ENCODE results near the gene MCM9. TPM values are rescaled to one million over a fixed set of nuclear protein-coding genes. Genes with fewer than 3 reads are reported as not detected.

The MCM9 gene
- total and polyA plus RNA-seq, 2 donors (not counting 1 experiment from before 2014, with no cell fraction given), result 1.2 to 9.6 TPM

DNA sequence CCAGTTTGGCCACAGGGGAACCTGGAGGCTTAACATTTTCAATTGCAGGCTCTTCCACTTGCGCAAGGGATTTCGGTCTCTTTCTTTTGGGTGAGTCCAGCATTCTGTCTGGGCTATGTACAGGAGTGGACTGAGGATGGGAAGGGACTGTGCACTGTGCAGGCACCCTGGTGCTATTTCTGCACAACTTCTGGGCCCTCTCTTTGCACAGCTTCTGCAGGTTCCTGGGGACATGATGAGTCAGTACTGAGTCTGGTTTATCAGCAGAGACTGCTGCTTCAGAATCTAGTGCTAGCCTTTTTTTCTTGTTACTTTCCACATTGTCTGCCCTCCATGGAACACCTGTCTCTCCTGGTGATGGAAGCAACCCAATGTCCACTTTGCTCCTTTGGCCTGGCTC lies 119.5 kb downstream of the MCM9 start:
- DNase-seq (ENCODE audit: low read depth in 2 of 2), result no peak
- TF ChIP-seq, protein P1, sequence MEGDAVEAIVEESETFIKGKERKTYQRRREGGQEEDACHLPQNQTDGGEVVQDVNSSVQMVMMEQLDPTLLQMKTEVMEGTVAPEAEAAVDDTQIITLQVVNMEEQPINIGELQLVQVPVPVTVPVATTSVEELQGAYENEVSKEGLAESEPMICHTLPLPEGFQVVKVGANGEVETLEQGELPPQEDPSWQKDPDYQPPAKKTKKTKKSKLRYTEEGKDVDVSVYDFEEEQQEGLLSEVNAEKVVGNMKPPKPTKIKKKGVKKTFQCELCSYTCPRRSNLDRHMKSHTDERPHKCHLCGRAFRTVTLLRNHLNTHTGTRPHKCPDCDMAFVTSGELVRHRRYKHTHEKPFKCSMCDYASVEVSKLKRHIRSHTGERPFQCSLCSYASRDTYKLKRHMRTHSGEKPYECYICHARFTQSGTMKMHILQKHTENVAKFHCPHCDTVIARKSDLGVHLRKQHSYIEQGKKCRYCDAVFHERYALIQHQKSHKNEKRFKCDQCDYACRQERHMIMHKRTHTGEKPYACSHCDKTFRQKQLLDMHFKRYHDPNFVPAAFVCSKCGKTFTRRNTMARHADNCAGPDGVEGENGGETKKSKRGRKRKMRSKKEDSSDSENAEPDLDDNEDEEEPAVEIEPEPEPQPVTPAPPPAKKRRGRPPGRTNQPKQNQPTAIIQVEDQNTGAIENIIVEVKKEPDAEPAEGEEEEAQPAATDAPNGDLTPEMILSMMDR (conservative IDR thresholded peaks at IDR 0.05 in 1 of 2, IDR thresholded peaks at IDR 0.05 in 1 of 2; ENCODE audit: low read depth in 1 of 2, low read length in 2 of 2), result no peak
- no peak for TF ChIP-seq EZH2 (IDR thresholded peaks at IDR 0.05; ENCODE audit: low read length, missing control alignments)

DNA sequence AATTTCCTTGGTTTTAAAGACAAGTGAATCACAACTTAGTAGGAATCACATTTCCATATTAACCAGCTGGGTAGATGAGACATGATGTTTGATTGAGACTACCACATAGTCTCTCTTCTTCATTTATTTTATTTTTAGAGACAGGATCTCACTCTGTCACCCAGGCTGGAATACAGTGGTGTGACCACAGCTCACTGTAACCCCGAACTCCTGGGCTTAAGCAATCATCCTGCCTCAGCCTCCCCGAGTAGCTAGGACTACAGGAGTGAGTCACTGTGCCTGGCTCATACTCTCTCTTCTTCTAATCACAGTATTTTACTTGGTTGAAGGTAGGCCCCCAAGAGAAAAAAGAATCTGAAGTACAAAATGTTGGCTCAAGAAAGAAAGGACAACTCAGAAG lies 121.2 kb downstream of the MCM9 start:
- H3K4me3 ChIP-seq (replicated peaks in 1 of 4; ENCODE audit: control extremely low read depth in 1 of 4, insufficient read depth in 1 of 4, low read depth in 3 of 4, low read length in 4 of 4), result no peak overlapping the region
- H3K79me2 ChIP-seq (ENCODE audit: control insufficient read depth, insufficient read depth, low read length), result no peaks in the 10 kb centered on the region
- peaks cover 3% of the 10 kb centered on the region for H3K4me1 ChIP-seq (ENCODE audit: control insufficient read depth, extremely low read depth, insufficient read depth, low read length)
- H3K27me3 ChIP-seq (ENCODE audit: control insufficient read depth, insufficient read depth, low read length), result no peaks in the 10 kb centered on the region
- H3K36me3 ChIP-seq (ENCODE audit: control insufficient read depth, insufficient read depth, low read length), result peaks cover 2% of the 10 kb centered on the region
- H3K9me3 ChIP-seq (ENCODE audit: control insufficient read depth, insufficient read depth, low read depth, low read length), result no peaks in the 10 kb centered on the region
- TF ChIP-seq EZH2 (IDR thresholded peaks at IDR 0.05; ENCODE audit: low read length, missing control alignments), result no peak
- TF ChIP-seq, protein P1 (conservative IDR thresholded peaks at IDR 0.05 in 1 of 2, IDR thresholded peaks at IDR 0.05 in 1 of 2; ENCODE audit: low read depth in 1 of 2, low read length in 2 of 2), result no peak
- no peak overlapping the region for H3K27ac ChIP-seq (ENCODE audit: insufficient read depth, low read length)
- H4K20me1 ChIP-seq (ENCODE audit: control insufficient read depth, extremely low read depth, insufficient read depth, low read length), result no peaks in the 10 kb centered on the region
- H3K9ac ChIP-seq (ENCODE audit: insufficient read depth, low read length), result no peak overlapping the region
- no peak overlapping the region for H2AFZ ChIP-seq (ENCODE audit: low read length)
- peak; percentile 45 to 77 for DNase-seq (ENCODE audit: low read depth in 2 of 2)
- no peak overlapping the region for H3K4me2 ChIP-seq (ENCODE audit: extremely low read depth, insufficient read depth, low read length)

More for the DNA sequence above, 119.5 kb downstream of the MCM9 start:
- H3K27me3 ChIP-seq (ENCODE audit: control insufficient read depth, insufficient read depth, low read length), result no peaks in the 10 kb centered on the region
- H2AFZ ChIP-seq (ENCODE audit: low read length), result no peak overlapping the region
- H3K4me1 ChIP-seq (ENCODE audit: control insufficient read depth, extremely low read depth, insufficient read depth, low read length), result peaks cover 3% of the 10 kb centered on the region
- H3K79me2 ChIP-seq (ENCODE audit: control insufficient read depth, insufficient read depth, low read length), result no peaks in the 10 kb centered on the region
- H3K36me3 ChIP-seq (ENCODE audit: control insufficient read depth, insufficient read depth, low read length), result peaks cover 2% of the 10 kb centered on the region
- no peak overlapping the region for H3K27ac ChIP-seq (ENCODE audit: insufficient read depth, low read length)
- no peaks in the 10 kb centered on the region for H4K20me1 ChIP-seq (ENCODE audit: control insufficient read depth, extremely low read depth, insufficient read depth, low read length)
- no peak overlapping the region for H3K4me2 ChIP-seq (ENCODE audit: extremely low read depth, insufficient read depth, low read length)
- no peaks in the 10 kb centered on the region for H3K9me3 ChIP-seq (ENCODE audit: control insufficient read depth, insufficient read depth, low read depth, low read length)
- H3K9ac ChIP-seq (ENCODE audit: insufficient read depth, low read length), result no peak overlapping the region
- no peak overlapping the region for H3K4me3 ChIP-seq (replicated peaks in 1 of 4; ENCODE audit: control extremely low read depth in 1 of 4, insufficient read depth in 1 of 4, low read depth in 3 of 4, low read length in 4 of 4)

DNA sequence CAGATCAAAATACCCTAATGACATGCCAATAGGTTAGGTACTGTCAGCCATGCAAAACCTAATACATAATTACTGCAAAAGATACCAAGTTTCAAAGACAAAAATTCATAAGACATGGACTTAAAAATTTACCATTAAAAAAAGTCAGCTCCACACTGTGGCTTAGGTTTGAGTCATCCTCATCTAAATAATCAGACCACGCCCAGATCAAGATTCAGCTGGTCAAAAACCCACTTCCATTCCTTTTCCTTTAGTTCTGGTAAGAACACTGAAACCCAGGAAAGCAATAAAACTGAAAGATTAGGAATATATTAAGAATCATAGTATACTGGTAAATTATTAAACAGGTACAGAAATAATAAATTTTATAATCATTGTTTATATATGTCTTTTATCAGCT lies 122.0 kb downstream of the MCM9 start:
- peak; percentile 48 to 52 for DNase-seq (ENCODE audit: low read depth in 2 of 2)
- no peak overlapping the region for H3K9ac ChIP-seq (ENCODE audit: insufficient read depth, low read length)
- H3K4me1 ChIP-seq (ENCODE audit: control insufficient read depth, extremely low read depth, insufficient read depth, low read length), result peaks cover 3% of the 10 kb centered on the region
- TF ChIP-seq, protein P1 (conservative IDR thresholded peaks at IDR 0.05 in 1 of 2, IDR thresholded peaks at IDR 0.05 in 1 of 2; ENCODE audit: low read depth in 1 of 2, low read length in 2 of 2), result no peak
- TF ChIP-seq EZH2 (IDR thresholded peaks at IDR 0.05; ENCODE audit: low read length, missing control alignments), result no peak
- no peaks in the 10 kb centered on the region for H3K27me3 ChIP-seq (ENCODE audit: control insufficient read depth, insufficient read depth, low read length)
- H2AFZ ChIP-seq (ENCODE audit: low read length), result no peak overlapping the region
- no peak overlapping the region for H3K4me3 ChIP-seq (replicated peaks in 1 of 4; ENCODE audit: control extremely low read depth in 1 of 4, insufficient read depth in 1 of 4, low read depth in 3 of 4, low read length in 4 of 4)
- no peaks in the 10 kb centered on the region for H3K79me2 ChIP-seq (ENCODE audit: control insufficient read depth, insufficient read depth, low read length)
- no peak overlapping the region for H3K27ac ChIP-seq (ENCODE audit: insufficient read depth, low read length)
- no peaks in the 10 kb centered on the region for H4K20me1 ChIP-seq (ENCODE audit: control insufficient read depth, extremely low read depth, insufficient read depth, low read length)
- H3K9me3 ChIP-seq (ENCODE audit: control insufficient read depth, insufficient read depth, low read depth, low read length), result no peaks in the 10 kb centered on the region
- H3K4me2 ChIP-seq (ENCODE audit: extremely low read depth, insufficient read depth, low read length), result no peak overlapping the region
- H3K36me3 ChIP-seq (ENCODE audit: control insufficient read depth, insufficient read depth, low read length), result peaks cover 2% of the 10 kb centered on the region
